ENCODE results near the gene DIDO1. TPM values are rescaled to one million over a fixed set of nuclear protein-coding genes. Genes with fewer than 3 reads are reported as not detected.

DIDO1 gene
- total and polyA plus RNA-seq, 2 of the 13 experiments (the other 11 are each of a cell fraction or from before 2014, with no cell fraction given), result 75.0 to 75.1 TPM

DNA sequence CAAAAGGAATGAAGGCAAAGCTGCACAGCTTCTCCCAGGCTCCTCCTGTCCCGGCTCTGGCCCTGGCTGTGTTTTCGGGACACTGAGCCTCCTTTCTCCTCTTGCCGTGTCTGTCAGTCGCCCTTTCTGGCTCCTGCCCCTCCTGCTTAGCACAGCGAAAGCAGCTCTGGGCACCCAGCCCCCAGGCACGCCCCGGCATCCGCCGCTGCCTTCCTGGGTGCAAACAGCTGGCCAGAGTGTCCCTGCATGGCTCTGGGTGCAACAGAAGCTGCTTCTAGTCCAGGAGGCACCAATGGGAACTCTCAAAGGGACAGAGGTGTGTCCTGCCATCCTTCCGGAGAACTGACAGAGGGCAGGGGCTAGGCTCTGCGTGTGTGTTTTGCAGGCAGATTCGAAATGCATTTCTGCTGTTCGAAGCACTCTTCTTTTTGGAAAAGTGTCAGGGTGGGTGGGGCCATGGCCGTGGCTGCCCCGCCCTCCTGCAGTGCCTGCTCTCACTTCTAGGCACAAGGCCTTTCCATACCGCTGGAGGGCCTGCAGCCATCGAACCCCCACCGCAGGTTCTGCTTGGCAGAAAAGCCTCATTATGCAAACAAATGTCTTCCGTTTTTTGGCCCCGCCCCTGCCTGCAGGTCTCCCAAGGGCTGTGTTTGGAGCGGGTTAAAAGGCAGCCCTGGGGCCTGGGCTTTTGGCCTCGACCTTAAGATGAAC is 93.9 kb downstream of the DIDO1 start:
- Histone ChIP-seq H3K9ac (ENCODE audit: insufficient read depth, low read depth, low read length) (no peak overlapping the region), H3K4me1 (ENCODE audit: insufficient read depth, low read length) (peaks cover 23% of the 10 kb centered on the region), H3K4me2 (ENCODE audit: low read depth, low read length) (peak overlapping the region; percentile 33), H2AFZ (ENCODE audit: low read length) (no peak overlapping the region), H3K4me3 (replicated peaks in 1 of 3; ENCODE audit: insufficient read depth in 1 of 3, low read depth in 2 of 3, low read length in 3 of 3) (peak overlapping the region in 1 of 3 experiments; percentile 8; a peak in 1 of 6 replicates), H3K27ac (ENCODE audit: extremely low read length, insufficient read depth, low read length) (no peak overlapping the region), H3K9me3 (ENCODE audit: low read length) (no peaks in the 10 kb centered on the region), H3K27me3 (ENCODE audit: control insufficient read depth in 1 of 2, insufficient read depth in 2 of 2, low read length in 2 of 2) (no peaks in the 10 kb centered on the region), H4K20me1 (ENCODE audit: insufficient read depth, low read length) (no peaks in the 10 kb centered on the region), H3K36me3 (replicated peaks in 1 of 2; ENCODE audit: control insufficient read depth in 1 of 2, insufficient read depth in 2 of 2, low read length in 2 of 2) (peaks cover 14 to 21% of the 10 kb centered on the region in 2 experiments; a peak in 4 of 5 replicates), H3K79me2 (ENCODE audit: insufficient read depth, low read length) (no peaks in the 10 kb centered on the region)
- ChIA-PET CTCF (ENCODE audit: low intra/inter-chr PET ratio, low total read pairs) (no interaction called here), POLR2A (interaction anchor here (1.0 to 3.2 kb wide), 7 partner anchors 8 to 122 kb away, joined by 3 to 22 read pairs (median 5); partner anchors contain the start of gene TCFL5)
- peak; percentile 23 for ATAC-seq
- no peak for DNase-seq (ENCODE audit: low spot score)
- intact Hi-C loops (cut with micrococcal nuclease; ENCODE audit: unreplicated experiment) (no loop called here), in situ Hi-C loops (cut with HindIII; ENCODE audit: extremely low pct_ligation_motif_present, low pct_unique_long_range_greater_than_20kb) (no loop called here)
- WGBS (ENCODE audit: low lambda C conversion rate), result 75% methylated on average over 21 of the region's 22 CpGs
- peak; percentile 52 for FAIRE-seq
- no TSS peak for BruUV-seq (replicated peaks)
- TF ChIP-seq ZNF33B (CRISPR knock-in tag; IDR thresholded peaks at IDR 0.05) (no peak), HNF4A (CRISPR knock-in tag; IDR thresholded peaks at IDR 0.05) (no peak), PTBP1 (IDR thresholded peaks at IDR 0.05; ENCODE audit: low read depth, low read length, poor library complexity, severe bottlenecking) (no peak), ZNF598 (CRISPR knock-in tag; IDR thresholded peaks at IDR 0.05; ENCODE audit: borderline replicate concordance) (peak; percentile 28; the same call in 1 of the 2 replicates)
- TF ChIP-seq, protein P1, sequence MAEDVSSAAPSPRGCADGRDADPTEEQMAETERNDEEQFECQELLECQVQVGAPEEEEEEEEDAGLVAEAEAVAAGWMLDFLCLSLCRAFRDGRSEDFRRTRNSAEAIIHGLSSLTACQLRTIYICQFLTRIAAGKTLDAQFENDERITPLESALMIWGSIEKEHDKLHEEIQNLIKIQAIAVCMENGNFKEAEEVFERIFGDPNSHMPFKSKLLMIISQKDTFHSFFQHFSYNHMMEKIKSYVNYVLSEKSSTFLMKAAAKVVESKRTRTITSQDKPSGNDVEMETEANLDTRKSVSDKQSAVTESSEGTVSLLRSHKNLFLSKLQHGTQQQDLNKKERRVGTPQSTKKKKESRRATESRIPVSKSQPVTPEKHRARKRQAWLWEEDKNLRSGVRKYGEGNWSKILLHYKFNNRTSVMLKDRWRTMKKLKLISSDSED (CRISPR knock-in tag; IDR thresholded peaks at IDR 0.05), result no peak
- TF ChIP-seq, protein P2, sequence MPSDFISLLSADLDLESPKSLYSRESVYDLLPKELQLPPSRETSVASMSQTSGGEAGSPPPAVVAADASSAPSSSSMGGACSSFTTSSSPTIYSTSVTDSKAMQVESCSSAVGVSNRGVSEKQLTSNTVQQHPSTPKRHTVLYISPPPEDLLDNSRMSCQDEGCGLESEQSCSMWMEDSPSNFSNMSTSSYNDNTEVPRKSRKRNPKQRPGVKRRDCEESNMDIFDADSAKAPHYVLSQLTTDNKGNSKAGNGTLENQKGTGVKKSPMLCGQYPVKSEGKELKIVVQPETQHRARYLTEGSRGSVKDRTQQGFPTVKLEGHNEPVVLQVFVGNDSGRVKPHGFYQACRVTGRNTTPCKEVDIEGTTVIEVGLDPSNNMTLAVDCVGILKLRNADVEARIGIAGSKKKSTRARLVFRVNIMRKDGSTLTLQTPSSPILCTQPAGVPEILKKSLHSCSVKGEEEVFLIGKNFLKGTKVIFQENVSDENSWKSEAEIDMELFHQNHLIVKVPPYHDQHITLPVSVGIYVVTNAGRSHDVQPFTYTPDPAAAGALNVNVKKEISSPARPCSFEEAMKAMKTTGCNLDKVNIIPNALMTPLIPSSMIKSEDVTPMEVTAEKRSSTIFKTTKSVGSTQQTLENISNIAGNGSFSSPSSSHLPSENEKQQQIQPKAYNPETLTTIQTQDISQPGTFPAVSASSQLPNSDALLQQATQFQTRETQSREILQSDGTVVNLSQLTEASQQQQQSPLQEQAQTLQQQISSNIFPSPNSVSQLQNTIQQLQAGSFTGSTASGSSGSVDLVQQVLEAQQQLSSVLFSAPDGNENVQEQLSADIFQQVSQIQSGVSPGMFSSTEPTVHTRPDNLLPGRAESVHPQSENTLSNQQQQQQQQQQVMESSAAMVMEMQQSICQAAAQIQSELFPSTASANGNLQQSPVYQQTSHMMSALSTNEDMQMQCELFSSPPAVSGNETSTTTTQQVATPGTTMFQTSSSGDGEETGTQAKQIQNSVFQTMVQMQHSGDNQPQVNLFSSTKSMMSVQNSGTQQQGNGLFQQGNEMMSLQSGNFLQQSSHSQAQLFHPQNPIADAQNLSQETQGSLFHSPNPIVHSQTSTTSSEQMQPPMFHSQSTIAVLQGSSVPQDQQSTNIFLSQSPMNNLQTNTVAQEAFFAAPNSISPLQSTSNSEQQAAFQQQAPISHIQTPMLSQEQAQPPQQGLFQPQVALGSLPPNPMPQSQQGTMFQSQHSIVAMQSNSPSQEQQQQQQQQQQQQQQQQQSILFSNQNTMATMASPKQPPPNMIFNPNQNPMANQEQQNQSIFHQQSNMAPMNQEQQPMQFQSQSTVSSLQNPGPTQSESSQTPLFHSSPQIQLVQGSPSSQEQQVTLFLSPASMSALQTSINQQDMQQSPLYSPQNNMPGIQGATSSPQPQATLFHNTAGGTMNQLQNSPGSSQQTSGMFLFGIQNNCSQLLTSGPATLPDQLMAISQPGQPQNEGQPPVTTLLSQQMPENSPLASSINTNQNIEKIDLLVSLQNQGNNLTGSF (CRISPR knock-in tag; IDR thresholded peaks at IDR 0.05), result peak; percentile 18; the same call in 1 of the 2 replicates
- TF ChIP-seq, protein P3, sequence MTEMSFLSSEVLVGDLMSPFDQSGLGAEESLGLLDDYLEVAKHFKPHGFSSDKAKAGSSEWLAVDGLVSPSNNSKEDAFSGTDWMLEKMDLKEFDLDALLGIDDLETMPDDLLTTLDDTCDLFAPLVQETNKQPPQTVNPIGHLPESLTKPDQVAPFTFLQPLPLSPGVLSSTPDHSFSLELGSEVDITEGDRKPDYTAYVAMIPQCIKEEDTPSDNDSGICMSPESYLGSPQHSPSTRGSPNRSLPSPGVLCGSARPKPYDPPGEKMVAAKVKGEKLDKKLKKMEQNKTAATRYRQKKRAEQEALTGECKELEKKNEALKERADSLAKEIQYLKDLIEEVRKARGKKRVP (CRISPR knock-in tag; IDR thresholded peaks at IDR 0.05), result no peak
- TF ChIP-seq, protein P4, sequence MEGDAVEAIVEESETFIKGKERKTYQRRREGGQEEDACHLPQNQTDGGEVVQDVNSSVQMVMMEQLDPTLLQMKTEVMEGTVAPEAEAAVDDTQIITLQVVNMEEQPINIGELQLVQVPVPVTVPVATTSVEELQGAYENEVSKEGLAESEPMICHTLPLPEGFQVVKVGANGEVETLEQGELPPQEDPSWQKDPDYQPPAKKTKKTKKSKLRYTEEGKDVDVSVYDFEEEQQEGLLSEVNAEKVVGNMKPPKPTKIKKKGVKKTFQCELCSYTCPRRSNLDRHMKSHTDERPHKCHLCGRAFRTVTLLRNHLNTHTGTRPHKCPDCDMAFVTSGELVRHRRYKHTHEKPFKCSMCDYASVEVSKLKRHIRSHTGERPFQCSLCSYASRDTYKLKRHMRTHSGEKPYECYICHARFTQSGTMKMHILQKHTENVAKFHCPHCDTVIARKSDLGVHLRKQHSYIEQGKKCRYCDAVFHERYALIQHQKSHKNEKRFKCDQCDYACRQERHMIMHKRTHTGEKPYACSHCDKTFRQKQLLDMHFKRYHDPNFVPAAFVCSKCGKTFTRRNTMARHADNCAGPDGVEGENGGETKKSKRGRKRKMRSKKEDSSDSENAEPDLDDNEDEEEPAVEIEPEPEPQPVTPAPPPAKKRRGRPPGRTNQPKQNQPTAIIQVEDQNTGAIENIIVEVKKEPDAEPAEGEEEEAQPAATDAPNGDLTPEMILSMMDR (CRISPR knock-in tag; IDR thresholded peaks at IDR 0.05), result no peak

Measured in HepG2 (cell line).